Ovary (tissue), 9 donors: ENCODE measurements around the gene CEP97. TPM values are rescaled to one million over a fixed set of nuclear protein-coding genes. Genes with fewer than 3 reads are reported as not detected.

Source experiments
- DNase-seq, 5 donors: peaks; one replicate each; pipeline ENCODE4 v3.0.0-alpha.2; 2019 to 2020
- H3K27ac ChIP-seq, 2 donors: fragments of 200-600 bp; one replicate each; pipeline versions ENCODE4 v1.5.1 to v1.8.0; 2019 to 2022
- H3K27me3 ChIP-seq: fragments of 200-600 bp; one replicate; pipeline ENCODE4 v1.8.0; 2022
- H3K36me3 ChIP-seq: fragments of 200-600 bp; sonication (generic); one replicate; pipeline ENCODE4 v1.5.1; 2019
- H3K4me1 ChIP-seq: one replicate; pipeline ENCODE4 v1.8.1; 2013; ENCODE audit warnings: mild to moderate bottlenecking, moderate library complexity; ENCODE audit not compliant: insufficient read depth
- H3K4me3 ChIP-seq: fragments of 200-600 bp; sonication (generic); one replicate; pipeline ENCODE4 v1.5.1; 2017
- H3K9me3 ChIP-seq, 2 donors: fragments of 200-600 bp in 1 of 2; sonication (generic) in 1 of 2; one replicate each; pipeline versions ENCODE4 v1.5.1 to v1.8.1; 2013 to 2019; ENCODE audit warnings: mild to moderate bottlenecking in 1 of 2, moderate library complexity in 1 of 2
- CTCF ChIP-seq, 3 donors: fragments of 450-650 bp in 2 of 3; fragments of 200-600 bp in 1 of 3; IDR thresholded peaks; one replicate each; pipeline versions ENCODE4 v1.5.1 to v1.8.0; 2016 to 2022; ENCODE audit warnings: antibody characterized with exemption in 3 of 3, mild to moderate bottlenecking in 1 of 3
- EP300 ChIP-seq: sonication (generic); formaldehyde crosslinking; IDR thresholded peaks from one replicate; pipeline ENCODE4 v1.6.1; 2017; ENCODE audit warnings: antibody characterized with exemption
- POLR2A ChIP-seq: fragments of 450-650 bp; IDR thresholded peaks from one replicate; pipeline ENCODE4 v1.6.1; 2017; ENCODE audit warnings: antibody characterized with exemption, mild to moderate bottlenecking, moderate library complexity
- WGBS, 3 donors: extraction: QIAGEN DNeasy Blood & Tissue Kit in 1 of 3; methylation state at CpG; one replicate each; pipeline versions ENCODE4 v1.1.5 to v1.1.7; 2013 to 2017; 5-methylcytosine and 5-hydroxymethylcytosine counted together
- intact Hi-C, 4 donors: fragments of 100-400 bp; cut with DNase I; formaldehyde crosslinking; loops; one replicate each; pipeline versions ENCODE4 v1.11.0 to v1.15.1; 2022 to 2023
- polyA plus RNA-seq, 2 donors: library from polyadenylated mRNA; stranded (reverse); fragments of 200-250 nt in 1 of 2; fragments of 350-450 nt in 1 of 2; fragmentation: Illumina TruSeq in 1 of 2; extraction: RNeasy Lipid Tissue Mini Kit (QIAGEN cat#74804) in 1 of 2; gene quantifications; one replicate each; pipeline ENCODE4 v1.2.3, GENCODE V29; 2013 to 2014
- total RNA-seq, 7 donors: library from RNA; depleted of rRNA in 2 of 7; stranded (reverse); fragments of >200 nt in 2 of 7; fragmentation: NEBNext Ultra II Directional in 3 of 7; extraction: Animal tissue kit (Norgen Biotek cat#: 25700) in 3 of 7; gene quantifications; one replicate each; pipeline versions ENCODE4 v1.1.0 to v1.2.4, GENCODE V29; 2016 to 2023
- donor health status: DM: no; HTN: no; CAD: no; lungs with moderate emphysema.
- donor health status: DM: no; HTN: no; CAD: no.
- donor health status: Bipolar disorder and iron deficiency.
- donor health status: DM: yes; HTN: yes; CAD: no.
- donor health status: DM: no; HTN: no; CAD: no.
- donor health status: DM: yes; HTN: yes; CAD: no.

Gene CEP97
- total and polyA plus RNA-seq, 9 donors: 2.4 to 11.1 (median 7.8) TPM

- Histone ChIP-seq H3K27ac (no peak overlapping the region), H3K4me3 (no peak overlapping the region), H3K9me3 (no peaks in the 10 kb centered on the region), H3K27me3 (no peaks in the 10 kb centered on the region), H3K36me3 (no peaks in the 10 kb centered on the region), H3K4me1 (peaks cover 2% of the 10 kb centered on the region)
- WGBS, 3 donors: 92 to 96% (median 93%) methylated on average over 2 of the region's 2 CpGs
- intact Hi-C loops: loop anchor here in 2 of 4 donors (5.0 to 10.0 kb wide), 2 partner anchors 44 to 727 kb away; no protein-coding TSS in a partner anchor
- no peak for TF ChIP-seq POLR2A
- TF ChIP-seq EP300: no peak
- no peak for TF ChIP-seq CTCF (IDR thresholded peaks at IDR 0.05)
- no peak for DNase-seq
These were observed 83.5 kb downstream of the CEP97 start for GRCh38 chr3:101807888-101808287.

DNA sequence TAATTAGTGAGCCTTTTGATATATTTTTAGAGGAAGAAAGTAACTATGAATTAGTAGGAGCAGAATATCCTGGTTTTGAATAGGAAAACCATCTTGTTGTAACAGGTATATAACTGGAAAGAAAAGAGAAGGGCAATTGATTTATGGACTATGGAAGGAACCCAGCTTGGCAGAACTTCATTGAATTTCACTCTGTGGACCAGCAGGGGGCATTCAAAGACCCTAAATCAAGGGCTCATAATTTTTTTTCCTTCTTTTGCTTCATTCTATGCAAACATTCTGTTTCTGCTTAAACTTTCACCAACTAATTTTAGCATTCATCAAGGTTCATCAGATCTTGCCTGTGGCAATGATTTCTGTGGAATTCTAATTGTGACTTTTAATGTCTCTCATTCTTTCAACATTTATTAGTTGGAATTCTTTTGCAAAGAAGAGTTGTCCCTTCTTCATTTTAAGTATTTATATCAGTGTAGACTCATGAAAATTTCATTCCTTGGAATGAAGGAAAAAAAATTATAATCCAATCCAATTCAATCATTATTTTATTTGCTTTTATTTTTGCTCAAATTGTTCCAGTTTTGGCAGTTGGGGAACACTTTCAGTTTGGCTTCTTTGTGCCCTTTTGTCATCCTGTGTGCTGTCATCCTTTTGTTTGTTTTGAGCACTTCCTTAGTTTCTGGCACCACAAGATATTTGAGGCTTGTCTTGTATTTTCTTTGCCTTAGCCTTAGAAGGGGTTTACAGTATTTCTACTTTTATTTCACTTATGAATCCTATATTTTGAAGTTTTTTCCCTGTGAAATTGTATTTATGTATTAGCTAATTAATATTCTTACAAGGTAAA is 85.0 kb downstream of the CEP97 start:
- Histone ChIP-seq H3K4me1 (no peaks in the 10 kb centered on the region), H3K4me3 (no peak overlapping the region), H3K36me3 (no peaks in the 10 kb centered on the region), H3K27ac (no peak overlapping the region), H3K9me3 (no peaks in the 10 kb centered on the region), H3K27me3 (no peaks in the 10 kb centered on the region)
- intact Hi-C loops: loop anchor here (2.0 to 10.0 kb wide), 6 partner anchors 43 to 1515 kb away; no protein-coding TSS in a partner anchor
- TF ChIP-seq CTCF (IDR thresholded peaks at IDR 0.05): peak in 2 of 3 donors; percentile 60 to 77
- no peak for TF ChIP-seq EP300
- TF ChIP-seq POLR2A: no peak
- peak in 1 of 5 donors; percentile 40 for DNase-seq

DNA sequence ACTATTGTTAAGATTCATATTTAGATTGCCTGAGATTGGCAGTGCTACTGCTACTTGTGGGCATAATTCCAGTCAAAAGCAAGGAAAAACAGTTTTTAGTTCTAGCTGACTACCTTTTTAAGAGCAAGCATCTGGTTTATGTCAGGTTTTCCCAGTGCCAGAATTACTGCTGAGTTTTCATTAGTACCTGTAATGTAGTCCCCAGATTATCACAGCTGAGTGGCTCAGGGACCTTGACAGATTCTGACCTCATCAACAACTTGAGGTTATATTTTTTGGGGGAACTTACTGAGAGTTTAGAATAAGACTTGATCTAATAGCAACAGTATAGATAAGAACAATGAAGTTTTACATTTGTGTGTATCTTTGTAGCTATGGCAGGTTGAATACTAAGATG is 85.6 kb downstream of the CEP97 start:
- no peak for DNase-seq
- H3K4me3 ChIP-seq: no peak overlapping the region
- no peak overlapping the region for H3K27ac ChIP-seq
- H3K27me3 ChIP-seq: no peaks in the 10 kb centered on the region
- intact Hi-C loops: loop anchor here (2.0 to 10.0 kb wide), 4 partner anchors 412 to 1515 kb away; no protein-coding TSS in a partner anchor
- no peaks in the 10 kb centered on the region for H3K36me3 ChIP-seq
- no peak for TF ChIP-seq EP300
- TF ChIP-seq POLR2A: no peak
- TF ChIP-seq CTCF (IDR thresholded peaks at IDR 0.05): no peak
- H3K9me3 ChIP-seq: no peaks in the 10 kb centered on the region
- no peaks in the 10 kb centered on the region for H3K4me1 ChIP-seq

GRCh38 chr3:101811875-101812274 is 87.5 kb downstream of the CEP97 start:
- intact Hi-C loops: loop anchor here (2.0 to 10.0 kb wide), 4 partner anchors 410 to 1513 kb away; no protein-coding TSS in a partner anchor
- Histone ChIP-seq H3K27ac (no peak overlapping the region), H3K4me3 (no peak overlapping the region), H3K27me3 (no peaks in the 10 kb centered on the region), H3K9me3 (no peaks in the 10 kb centered on the region), H3K36me3 (no peaks in the 10 kb centered on the region), H3K4me1 (no peaks in the 10 kb centered on the region)
- TF ChIP-seq EP300 (no peak), POLR2A (no peak), CTCF (IDR thresholded peaks at IDR 0.05) (no peak)
- no peak for DNase-seq
- WGBS, 3 donors: 94 to 96% (median 94%) methylated on average over 2 of the region's 2 CpGs
